Inferior parietal cortex (tissue), 1 donor: ENCODE results near the gene MYO3B.
"Not testable (repeated sequence)": the region's sequence is repeated elsewhere in the genome, so short reads cannot be mapped to it uniquely, and the experiment has no call there.

ENCODE experiments used
- DNase-seq: peaks from one replicate; pipeline ENCODE4 v3.0.0-alpha.2; 2016; ENCODE audit errors: extremely low spot score

The MYO3B gene

GRCh38 chr2:170639635-170640034, 461.7 kb downstream of the MYO3B start:
- DNase-seq, result no peak

GRCh38 chr2:170641961-170642360, 464.0 kb downstream of the MYO3B start:
- no peak for DNase-seq

GRCh38 chr2:170643346-170643745, 465.4 kb downstream of the MYO3B start:
- DNase-seq, result no peak

GRCh38 chr2:170647741-170648436, 469.9 kb downstream of the MYO3B start:
- no peak for DNase-seq

GRCh38 chr2:170651624-170652325, 473.8 kb downstream of the MYO3B start:
- DNase-seq, result no peak

DNA sequence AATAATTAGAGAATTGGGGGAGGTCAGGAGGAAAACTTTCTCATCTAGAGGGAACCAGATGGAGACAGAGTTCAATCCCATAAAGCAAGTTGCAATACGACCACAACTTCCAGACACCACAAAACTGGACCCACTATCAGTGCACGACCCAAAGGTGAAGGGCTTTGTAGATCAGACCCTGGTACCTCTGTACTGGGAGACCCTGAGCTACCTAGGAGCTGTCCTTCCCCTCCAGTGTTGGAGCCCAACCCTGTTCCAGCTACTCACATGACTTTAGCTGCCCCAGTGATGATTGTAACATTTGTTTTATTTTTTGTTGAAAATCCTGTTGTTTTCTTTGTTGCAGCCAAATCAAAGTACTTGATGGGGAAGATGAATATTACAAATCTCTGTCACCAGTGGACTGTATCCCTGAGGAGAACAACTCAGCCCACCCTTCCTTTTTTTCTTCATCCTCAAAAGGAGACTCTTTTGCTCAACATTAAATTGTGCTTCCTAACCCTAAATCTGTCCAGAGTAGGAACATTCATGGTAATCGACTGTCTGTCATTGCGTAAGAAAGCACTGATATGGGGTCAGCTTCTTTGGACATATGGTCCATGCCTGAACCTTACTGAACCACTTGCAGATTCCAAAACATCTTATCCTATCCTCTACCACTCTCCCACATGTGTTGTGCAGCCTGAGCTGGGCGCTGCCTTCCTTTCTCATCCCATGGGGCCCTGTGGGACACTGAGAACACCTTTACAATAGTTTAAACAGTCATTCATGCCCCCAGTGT, 474.9 kb downstream of the MYO3B start:
- no peak for DNase-seq

DNA sequence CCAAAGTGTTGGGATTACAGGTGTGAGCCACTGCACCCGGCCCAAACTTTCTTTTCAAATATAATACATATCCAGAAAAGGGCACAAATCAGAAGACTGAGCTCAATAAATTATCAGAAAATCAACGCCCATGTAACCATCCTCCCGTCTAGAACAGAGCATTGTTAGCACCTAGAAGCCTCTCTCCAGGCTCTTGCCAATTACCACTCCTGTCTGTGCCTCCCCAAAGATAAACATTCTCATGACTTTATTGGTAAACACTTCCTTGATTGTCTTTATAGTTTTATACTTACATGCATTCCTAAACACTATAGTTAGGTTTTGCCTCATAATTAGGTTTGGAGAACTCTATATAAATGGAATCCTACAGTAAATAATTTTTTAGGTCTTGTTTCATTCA, 478.7 kb downstream of the MYO3B start:
- DNase-seq, result no peak

DNA sequence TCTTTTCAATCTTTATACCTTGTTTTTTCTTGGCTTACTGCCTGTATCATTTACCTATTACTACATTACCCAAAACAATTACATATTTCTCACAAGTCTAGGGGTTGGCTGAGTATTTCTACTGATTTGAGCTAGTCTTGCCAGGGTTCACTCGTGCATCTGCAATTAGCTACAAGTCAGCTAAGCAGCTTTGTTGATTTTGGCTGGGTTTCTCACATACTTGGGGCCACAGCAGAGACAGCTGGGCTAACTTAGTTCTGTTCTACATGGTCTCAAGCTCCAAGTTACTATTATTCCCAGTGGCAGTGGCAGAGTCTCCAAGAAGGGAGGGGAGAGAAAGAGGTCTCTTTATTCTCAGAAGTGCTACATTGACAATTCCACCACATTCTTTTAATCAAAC, 482.5 kb downstream of the MYO3B start:
- DNase-seq, result no peak

GRCh38 chr2:170665743-170666142, 487.8 kb downstream of the MYO3B start:
- no peak for DNase-seq

- DNase-seq, result no peak
Measured at GRCh38 chr2:170669909-170670308, 492.0 kb downstream of the MYO3B start.

DNA sequence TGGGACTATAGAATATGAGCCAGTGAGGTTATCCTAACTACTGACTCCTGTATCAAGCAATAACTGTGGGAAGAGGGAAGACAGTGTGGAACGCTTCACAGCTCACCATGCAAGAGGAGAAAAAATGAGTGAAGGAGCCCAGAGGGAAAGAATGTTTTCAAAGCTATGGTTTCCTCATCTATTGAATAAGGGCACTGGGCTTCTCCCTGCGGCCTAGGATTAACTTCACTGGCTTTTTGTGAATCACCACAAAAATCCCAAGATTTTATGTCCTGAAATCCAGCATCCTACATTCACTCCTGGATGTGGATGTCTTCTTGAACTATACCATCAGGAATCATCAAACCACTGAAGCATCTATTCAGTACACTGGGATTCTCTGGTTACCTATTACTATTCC, 492.7 kb downstream of the MYO3B start:
- no peak for DNase-seq

DNA sequence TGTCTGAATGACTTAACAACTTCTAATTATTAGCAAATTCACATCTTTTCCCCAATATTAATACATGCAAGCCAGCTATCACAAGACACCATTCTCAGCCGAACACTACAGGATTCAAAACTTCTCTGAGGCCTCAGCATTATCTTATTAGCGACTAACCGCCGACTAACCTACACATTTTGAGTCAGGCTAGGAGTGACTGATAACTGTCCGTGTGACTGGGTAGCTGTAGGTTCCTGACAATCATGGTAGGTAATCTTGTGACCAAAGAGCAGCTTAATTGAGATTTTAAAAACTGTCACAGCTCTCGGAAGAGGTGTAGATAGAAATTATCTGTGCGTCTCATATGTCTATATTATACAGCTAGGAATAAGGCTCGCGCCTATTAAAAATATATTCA, 493.1 kb downstream of the MYO3B start:
- no peak for DNase-seq

DNA sequence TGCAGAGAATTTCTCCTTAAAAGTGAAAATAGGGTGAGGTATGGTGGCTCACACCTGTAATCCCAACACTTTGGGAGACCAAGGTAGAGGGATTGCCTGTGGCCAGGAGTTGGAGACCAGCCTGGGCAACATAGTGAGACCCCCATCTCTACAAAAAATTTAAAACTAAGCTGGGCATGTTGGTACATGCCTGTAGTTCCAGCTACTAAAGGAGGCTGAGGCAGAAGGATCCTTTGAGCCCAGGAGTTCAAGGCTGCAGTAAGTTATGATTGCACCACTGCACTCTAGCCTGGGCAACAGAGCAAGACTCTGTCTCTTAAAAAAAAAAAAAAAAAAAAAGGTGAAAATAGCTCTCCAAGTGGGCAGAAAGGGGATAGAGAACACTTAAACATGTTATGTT, 496.3 kb downstream of the MYO3B start:
- not testable (repeated sequence) for DNase-seq

GRCh38 chr2:170675701-170676100, 497.8 kb downstream of the MYO3B start:
- no peak for DNase-seq

DNA sequence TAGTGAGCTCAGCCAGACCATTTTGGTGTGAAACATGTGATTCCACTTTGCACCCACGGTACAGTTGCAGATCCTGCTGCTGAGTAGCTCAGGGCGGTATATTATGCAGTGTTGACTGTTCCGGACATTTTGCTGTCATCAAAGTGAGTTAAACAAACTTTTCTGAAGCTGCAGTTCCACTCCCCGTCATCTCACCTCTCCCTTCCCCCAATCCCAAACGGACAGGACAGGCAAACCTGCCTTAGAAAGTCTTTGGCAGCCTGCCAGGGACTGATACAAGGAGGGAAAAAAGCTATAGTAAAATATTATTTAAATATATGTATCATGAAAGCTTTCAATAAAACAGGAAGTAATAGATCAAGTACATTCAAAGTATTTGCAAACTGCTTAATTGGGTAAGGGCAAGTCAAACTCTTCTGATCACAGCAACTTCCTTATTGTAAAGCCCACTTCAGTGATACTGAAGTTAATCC, 501.7 kb downstream of the MYO3B start:
- DNase-seq, result no peak

DNA sequence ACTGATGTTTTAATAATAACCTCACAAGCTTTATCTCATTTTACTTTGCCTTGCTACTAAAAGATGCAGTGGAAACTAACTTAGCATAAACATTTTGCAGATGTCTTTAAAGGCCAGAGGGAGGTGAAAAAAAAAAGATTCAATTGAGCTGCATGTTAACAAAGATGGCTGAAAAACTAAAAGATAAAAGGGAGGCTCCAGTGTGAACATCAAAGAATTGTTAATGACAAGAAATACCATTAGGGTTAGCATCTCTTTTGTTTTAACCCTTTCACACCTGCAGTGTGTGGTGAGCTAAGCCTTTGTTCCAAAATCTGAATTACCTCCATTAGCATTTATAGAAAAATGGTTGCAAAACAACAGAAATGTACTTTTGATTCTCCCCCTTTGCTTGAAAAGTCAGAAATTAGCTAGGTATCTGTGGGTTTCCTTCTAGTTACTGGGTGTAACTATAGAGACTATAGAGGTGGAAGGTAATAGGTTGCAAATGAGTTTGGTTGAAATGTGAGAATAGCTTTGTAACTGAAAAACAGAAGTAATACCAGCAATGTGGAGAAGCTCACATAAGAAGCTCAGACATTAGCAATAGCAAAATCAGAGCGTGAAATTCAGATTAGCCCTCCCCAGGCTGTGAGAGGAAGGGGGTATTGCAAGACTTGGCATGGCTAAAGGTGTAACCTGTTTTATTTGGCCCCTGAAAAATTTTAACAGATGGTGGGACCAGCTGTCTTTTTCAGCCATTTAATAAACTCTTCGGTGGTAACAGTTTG, 502.4 kb downstream of the MYO3B start:
- no peak for DNase-seq

DNA sequence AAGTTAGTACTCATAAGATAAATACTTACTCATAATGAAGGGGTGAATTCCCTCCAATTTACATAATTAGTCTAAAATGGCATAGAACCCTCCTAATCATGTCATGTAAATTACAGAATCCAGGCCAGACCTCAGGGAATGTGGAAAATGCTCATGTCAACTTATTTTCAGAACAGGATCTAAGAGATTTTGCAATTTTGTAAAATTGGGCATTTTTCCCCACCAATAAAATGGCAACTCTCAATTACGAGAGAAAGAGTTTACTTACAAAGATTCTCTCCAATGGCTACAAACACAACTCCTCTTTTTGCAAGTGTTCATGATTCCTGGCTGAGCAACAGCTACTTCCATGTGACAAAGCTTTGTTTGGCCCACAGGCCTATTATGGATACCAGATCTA, 503.4 kb downstream of the MYO3B start:
- DNase-seq, result no peak

GRCh38 chr2:170685591-170685990, 507.6 kb downstream of the MYO3B start:
- no peak for DNase-seq

GRCh38 chr2:170689481-170689880, 511.5 kb downstream of the MYO3B start:
- no peak for DNase-seq

DNA sequence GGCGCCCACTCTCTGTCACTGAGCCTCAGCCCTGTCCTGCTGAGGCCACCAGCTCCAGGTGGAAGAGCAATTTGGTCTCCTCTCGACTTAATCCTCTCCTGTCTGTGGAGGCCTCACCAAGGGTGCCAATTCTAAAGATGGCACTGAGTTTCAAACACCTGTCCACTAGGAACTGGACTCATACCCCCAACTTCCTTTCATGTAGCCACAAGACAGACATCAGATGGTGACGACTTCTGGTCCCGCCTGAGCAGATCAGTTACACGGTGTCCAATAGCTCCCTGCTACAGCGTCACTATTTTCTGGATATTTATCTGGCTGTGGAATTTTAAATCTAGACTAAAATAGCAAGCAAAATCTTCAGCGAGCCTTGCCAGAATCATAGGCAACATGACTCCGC, 512.7 kb downstream of the MYO3B start:
- no peak for DNase-seq

DNA sequence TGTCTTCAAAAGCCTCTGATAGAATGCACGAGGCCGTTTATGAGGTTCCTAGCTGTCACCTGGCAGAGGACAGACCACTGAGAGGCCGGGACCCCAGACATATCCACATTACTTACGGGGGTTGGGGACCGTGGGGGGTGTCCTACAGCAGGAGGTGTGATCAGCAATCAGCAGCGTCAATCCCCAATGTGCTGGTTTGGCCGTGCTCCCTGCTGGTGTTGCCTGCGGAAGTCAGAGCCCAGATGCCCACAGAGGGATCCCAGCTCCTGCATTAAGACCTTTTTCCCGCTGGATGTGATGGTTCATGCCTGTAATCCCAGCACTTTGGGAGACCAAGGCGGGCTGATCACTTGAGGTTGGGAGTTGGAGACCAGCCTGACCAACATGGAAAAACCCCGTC, 516.4 kb downstream of the MYO3B start:
- DNase-seq, result no peak
